Measurements from ENCODE around the gene ASTN2. TPM values are rescaled to one million over a fixed set of nuclear protein-coding genes. Genes with fewer than 3 reads are reported as not detected.

The ASTN2 gene
- total RNA-seq, 1 donor from 2014 or later = 10.0 TPM

DNA sequence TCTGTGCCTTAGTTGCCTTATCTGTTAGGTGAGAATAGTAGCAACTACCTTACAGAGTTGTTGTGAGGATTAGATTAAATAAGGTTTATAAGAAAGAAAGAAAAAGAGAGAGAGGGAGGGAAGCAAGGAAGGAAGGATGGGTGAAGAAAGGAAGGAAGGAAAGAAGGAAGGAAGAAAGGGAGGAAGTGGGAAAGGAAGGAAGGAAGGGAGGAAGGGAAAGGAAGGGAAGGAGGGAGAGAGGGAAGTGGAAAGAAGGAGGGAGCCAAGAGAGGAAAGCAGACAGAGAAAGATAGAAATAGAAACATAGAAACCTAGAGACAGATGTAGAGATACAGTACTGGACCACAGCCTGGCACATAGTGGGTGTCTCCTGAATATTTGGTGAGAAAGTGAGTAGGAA lies 934.9 kb downstream of the ASTN2 start:
- Mint-ChIP-seq H3K27ac (ENCODE audit: unreplicated experiment) (no peak overlapping the region), H3K9me3 (ENCODE audit: unreplicated experiment) (no peaks in the 10 kb centered on the region), H3K27me3 (ENCODE audit: unreplicated experiment) (peaks cover 3% of the 10 kb centered on the region), H3K4me1 (ENCODE audit: unreplicated experiment) (peaks cover 6% of the 10 kb centered on the region), H3K36me3 (ENCODE audit: low read depth, unreplicated experiment) (peaks cover 4% of the 10 kb centered on the region), H3K4me3 (ENCODE audit: unreplicated experiment) (no peak overlapping the region)
- TF ChIP-seq, protein P1, sequence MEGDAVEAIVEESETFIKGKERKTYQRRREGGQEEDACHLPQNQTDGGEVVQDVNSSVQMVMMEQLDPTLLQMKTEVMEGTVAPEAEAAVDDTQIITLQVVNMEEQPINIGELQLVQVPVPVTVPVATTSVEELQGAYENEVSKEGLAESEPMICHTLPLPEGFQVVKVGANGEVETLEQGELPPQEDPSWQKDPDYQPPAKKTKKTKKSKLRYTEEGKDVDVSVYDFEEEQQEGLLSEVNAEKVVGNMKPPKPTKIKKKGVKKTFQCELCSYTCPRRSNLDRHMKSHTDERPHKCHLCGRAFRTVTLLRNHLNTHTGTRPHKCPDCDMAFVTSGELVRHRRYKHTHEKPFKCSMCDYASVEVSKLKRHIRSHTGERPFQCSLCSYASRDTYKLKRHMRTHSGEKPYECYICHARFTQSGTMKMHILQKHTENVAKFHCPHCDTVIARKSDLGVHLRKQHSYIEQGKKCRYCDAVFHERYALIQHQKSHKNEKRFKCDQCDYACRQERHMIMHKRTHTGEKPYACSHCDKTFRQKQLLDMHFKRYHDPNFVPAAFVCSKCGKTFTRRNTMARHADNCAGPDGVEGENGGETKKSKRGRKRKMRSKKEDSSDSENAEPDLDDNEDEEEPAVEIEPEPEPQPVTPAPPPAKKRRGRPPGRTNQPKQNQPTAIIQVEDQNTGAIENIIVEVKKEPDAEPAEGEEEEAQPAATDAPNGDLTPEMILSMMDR (IDR thresholded peaks at IDR 0.05; ENCODE audit: unreplicated experiment) = no peak
- DNase-seq (ENCODE audit: low spot score) = no peak

DNA sequence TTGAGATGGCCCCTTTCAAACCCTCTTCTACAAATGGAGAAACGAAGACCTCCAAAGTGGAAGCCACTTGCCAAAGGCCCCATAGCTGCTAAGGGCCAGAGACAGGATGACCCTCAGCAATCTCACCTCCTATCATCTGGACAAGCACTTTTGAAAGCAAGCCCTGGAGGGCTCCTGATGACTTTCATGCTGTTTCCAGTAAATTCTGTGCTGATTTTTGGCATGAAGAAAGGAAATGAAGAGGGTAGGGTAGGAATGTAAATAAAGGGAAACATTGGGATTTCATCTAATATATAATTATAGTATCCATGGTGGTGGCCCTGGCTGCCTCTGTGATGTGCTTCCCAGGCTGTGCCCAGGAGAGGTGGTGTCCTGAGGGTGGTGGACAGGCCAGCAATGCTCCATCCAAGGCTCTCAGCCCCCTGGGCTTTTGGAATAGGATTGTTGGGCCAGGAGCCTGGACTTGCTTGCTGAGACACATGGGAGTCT lies 935.8 kb downstream of the ASTN2 start:
- no peak overlapping the region for H3K4me3 Mint-ChIP-seq (ENCODE audit: unreplicated experiment)
- DNase-seq (ENCODE audit: low spot score) = no peak
- TF ChIP-seq, protein P1 (IDR thresholded peaks at IDR 0.05; ENCODE audit: unreplicated experiment) = no peak

DNA sequence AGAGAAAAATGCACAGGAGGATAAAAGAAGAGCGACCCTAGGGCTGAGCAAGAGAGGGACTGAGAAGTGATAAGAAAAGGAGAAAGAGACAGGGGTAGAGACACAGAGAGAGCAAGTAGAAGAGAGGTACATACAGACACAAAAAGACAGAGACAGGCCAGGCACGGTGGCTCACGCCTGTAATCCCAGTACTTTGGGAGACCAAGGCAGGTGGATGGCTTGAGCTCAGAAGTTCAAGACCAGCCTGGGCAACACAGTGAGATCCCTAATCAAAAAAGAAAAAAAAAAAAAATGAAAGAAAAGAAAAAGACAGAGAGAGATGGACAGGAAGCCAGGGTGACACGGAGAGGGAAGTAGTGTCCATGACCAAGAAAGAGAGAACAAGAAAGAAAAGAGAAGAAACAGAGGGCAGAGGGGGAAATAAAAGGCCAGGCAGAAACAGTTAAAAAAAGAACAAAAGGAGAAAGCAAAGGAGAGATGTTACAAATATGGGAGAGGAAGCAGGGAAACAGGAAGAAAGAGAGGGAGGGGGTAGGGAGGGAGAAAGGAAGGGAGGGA lies 937.2 kb downstream of the ASTN2 start:
- no peak for DNase-seq (ENCODE audit: low spot score)
- no peak overlapping the region for H3K27ac Mint-ChIP-seq (ENCODE audit: unreplicated experiment)
- H3K36me3 Mint-ChIP-seq (ENCODE audit: low read depth, unreplicated experiment) = peaks cover 4% of the 10 kb centered on the region
- H3K27me3 Mint-ChIP-seq (ENCODE audit: unreplicated experiment) = peaks cover 3% of the 10 kb centered on the region
- no peaks in the 10 kb centered on the region for H3K4me1 Mint-ChIP-seq (ENCODE audit: unreplicated experiment)
- TF ChIP-seq, protein P1 (IDR thresholded peaks at IDR 0.05; ENCODE audit: unreplicated experiment) = no peak
- H3K9me3 Mint-ChIP-seq (ENCODE audit: unreplicated experiment) = no peaks in the 10 kb centered on the region
- no peak overlapping the region for H3K4me3 Mint-ChIP-seq (ENCODE audit: unreplicated experiment)

More for the DNA sequence above, 935.8 kb downstream of the ASTN2 start:
- H3K27ac Mint-ChIP-seq (ENCODE audit: unreplicated experiment) = no peak overlapping the region
- no peaks in the 10 kb centered on the region for H3K9me3 Mint-ChIP-seq (ENCODE audit: unreplicated experiment)
- H3K27me3 Mint-ChIP-seq (ENCODE audit: unreplicated experiment) = peaks cover 3% of the 10 kb centered on the region
- peaks cover 4% of the 10 kb centered on the region for H3K36me3 Mint-ChIP-seq (ENCODE audit: low read depth, unreplicated experiment)
- peaks cover 6% of the 10 kb centered on the region for H3K4me1 Mint-ChIP-seq (ENCODE audit: unreplicated experiment)

DNA sequence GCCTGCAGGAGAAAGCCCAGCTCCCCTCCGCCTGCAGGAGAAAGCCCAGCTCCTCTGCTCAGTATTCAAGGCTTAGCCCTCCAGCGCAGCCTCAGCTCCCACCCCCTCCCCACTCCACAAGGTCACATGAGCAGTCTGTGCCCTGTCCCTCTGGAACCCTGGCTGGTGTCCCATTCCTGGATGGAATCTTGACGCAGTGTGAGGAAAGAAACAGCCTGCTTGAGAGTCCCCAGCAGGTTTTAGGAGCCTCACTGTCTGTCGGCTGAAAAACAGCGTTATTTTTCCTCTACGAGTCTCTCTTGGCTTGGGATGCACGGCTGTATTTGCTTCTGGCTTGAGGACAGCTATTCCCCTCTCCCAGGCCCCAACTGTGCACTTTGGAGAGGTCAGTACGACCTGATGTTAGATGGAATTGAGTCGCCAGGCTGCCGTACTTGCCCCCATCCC lies 937.9 kb downstream of the ASTN2 start:
- Mint-ChIP-seq H3K27me3 (ENCODE audit: unreplicated experiment) (peaks cover 3% of the 10 kb centered on the region), H3K4me1 (ENCODE audit: unreplicated experiment) (peaks cover under 1% of the 10 kb centered on the region), H3K4me3 (ENCODE audit: unreplicated experiment) (no peak overlapping the region), H3K27ac (ENCODE audit: unreplicated experiment) (no peak overlapping the region), H3K9me3 (ENCODE audit: unreplicated experiment) (no peaks in the 10 kb centered on the region), H3K36me3 (ENCODE audit: low read depth, unreplicated experiment) (peaks cover 4% of the 10 kb centered on the region)
- TF ChIP-seq, protein P1 (IDR thresholded peaks at IDR 0.05; ENCODE audit: unreplicated experiment) = no peak
- no peak for DNase-seq (ENCODE audit: low spot score)

DNA sequence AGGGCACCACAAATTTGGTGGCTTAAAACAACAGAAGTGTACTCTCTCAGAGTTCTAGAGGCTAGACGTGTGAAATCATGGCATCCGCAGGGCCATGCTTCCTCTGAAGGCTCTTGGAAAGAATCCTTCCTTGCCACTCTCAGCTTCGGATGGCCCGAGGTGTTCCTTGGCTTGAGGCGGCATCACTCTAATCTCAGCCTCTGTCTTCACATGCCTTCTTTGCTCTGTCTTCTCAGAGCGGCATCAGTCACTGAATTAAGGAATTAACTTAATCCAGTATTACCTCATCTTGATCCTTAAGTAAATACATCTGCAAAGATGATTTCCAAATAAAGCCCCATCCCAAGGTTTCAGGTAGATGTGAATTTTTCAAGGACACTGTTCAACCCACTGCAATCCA lies 938.9 kb downstream of the ASTN2 start:
- peaks cover 4% of the 10 kb centered on the region for H3K36me3 Mint-ChIP-seq (ENCODE audit: low read depth, unreplicated experiment)
- no peaks in the 10 kb centered on the region for H3K9me3 Mint-ChIP-seq (ENCODE audit: unreplicated experiment)
- no peak for DNase-seq (ENCODE audit: low spot score)
- H3K27me3 Mint-ChIP-seq (ENCODE audit: unreplicated experiment) = peaks cover 3% of the 10 kb centered on the region
- peaks cover 9% of the 10 kb centered on the region for H3K4me1 Mint-ChIP-seq (ENCODE audit: unreplicated experiment)
- no peak overlapping the region for H3K27ac Mint-ChIP-seq (ENCODE audit: unreplicated experiment)
- H3K4me3 Mint-ChIP-seq (ENCODE audit: unreplicated experiment) = no peak overlapping the region
- TF ChIP-seq, protein P1 (IDR thresholded peaks at IDR 0.05; ENCODE audit: unreplicated experiment) = no peak
